Stimulated activated CD8-positive, alpha-beta memory T cell treated with anti-CD3 and anti-CD28 coated beads, Interleukin-12 subunit alpha, Interleukin-12 subunit beta, amount 100 ng/mL, for 24 hours (primary cell): ENCODE data around the gene FBN2.
"Not testable (repeated sequence)": the region's sequence is repeated elsewhere in the genome, so short reads cannot be mapped to it uniquely, and the experiment has no call there.

Experiments
- DNase-seq: peaks from one replicate; pipeline ENCODE4 v3.0.0-alpha.2; 2020; ENCODE audit errors: extremely low read depth

The FBN2 gene

GRCh38 chr5:128358826-128359225, 179.2 kb downstream of the FBN2 start:
- no peak for DNase-seq

DNA sequence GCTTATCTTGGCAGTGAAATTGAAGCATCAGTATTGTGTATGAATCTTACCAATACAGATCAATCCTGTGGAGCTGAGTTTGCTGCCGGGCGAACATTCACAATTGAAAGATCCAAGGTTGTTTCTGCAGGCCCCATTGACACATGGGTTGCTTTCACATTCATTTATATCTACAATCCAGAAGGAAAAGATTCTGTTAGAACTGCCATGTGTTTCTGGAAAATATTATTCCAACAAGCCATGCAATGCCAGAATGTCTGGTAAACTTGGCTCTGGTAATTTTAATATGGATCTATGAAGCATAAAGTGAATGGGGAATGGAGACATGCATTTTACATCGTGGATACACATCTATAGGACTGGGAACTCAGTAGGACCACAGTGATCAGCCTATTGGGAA, 180.8 kb downstream of the FBN2 start:
- DNase-seq, result no peak

GRCh38 chr5:128355961-128356360, 182.1 kb downstream of the FBN2 start:
- no peak for DNase-seq

GRCh38 chr5:128353441-128354107, 184.5 kb downstream of the FBN2 start:
- DNase-seq, result no peak

DNA sequence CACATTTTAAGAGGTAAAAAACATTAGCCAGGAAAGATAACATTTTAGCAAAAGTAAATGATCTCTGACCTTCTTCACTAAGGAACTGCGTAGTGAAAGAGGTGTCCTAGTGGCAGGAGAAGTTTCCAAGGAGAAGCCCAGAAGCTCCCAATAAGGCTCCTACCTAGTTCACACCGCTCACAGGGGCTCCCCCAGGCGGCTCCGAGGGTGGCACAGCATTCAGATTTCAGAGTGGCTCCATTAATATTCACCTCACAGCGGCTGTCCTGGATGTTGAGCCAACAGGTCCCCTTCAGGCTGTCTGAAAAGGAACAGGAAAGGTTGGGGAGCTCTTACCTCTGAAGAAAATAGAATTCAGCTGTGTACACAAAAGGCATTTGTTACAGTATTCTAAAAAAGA, 187.3 kb downstream of the FBN2 start:
- DNase-seq, result no peak

GRCh38 chr5:128349044-128349858, 188.8 kb downstream of the FBN2 start:
- DNase-seq, result no peak

DNA sequence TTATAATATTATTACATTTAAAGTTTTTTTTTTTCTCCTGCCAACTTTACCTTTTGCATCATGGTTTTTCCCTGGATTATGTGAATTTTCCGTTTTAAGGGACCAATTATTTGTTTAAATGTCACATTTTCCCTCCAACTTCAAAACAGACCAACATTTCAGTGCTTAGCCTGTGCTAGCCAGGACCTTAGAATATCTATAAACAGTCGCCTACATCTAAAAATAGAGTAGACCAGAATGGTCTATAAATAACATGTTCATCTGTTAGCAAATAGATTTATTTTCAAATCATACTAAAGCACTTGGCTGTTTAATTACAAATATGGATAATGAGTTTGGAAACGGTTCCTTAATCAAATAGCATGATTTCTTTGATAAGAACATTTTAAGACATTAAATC, 192.0 kb downstream of the FBN2 start:
- DNase-seq, result no peak

GRCh38 chr5:128345247-128345646, 192.8 kb downstream of the FBN2 start:
- DNase-seq, result no peak

- no peak for DNase-seq
These were observed 194.9 kb downstream of the FBN2 start for GRCh38 chr5:128343168-128343567.

- DNase-seq, result no peak
These were observed 197.0 kb downstream of the FBN2 start for GRCh38 chr5:128341056-128341455.

DNA sequence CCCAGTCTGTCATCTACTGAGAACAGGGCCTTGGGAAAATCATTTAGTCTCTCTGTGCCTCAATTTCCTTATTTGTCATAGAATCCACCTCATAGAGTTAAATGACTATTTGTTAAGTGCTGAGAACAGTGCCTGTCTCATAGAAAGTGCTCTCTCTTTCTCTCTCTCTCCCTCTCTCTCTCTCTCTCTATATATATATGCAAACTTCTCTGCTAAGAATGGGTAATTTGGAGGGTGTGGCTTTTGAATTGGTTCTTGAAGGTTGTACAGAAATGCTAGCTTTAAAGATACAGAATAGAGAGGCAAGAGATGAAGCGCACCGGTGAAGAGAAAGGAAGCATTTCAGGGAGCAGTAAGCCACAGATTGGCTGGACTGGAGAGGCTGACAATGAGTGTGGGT, 197.4 kb downstream of the FBN2 start:
- DNase-seq, result no peak

DNA sequence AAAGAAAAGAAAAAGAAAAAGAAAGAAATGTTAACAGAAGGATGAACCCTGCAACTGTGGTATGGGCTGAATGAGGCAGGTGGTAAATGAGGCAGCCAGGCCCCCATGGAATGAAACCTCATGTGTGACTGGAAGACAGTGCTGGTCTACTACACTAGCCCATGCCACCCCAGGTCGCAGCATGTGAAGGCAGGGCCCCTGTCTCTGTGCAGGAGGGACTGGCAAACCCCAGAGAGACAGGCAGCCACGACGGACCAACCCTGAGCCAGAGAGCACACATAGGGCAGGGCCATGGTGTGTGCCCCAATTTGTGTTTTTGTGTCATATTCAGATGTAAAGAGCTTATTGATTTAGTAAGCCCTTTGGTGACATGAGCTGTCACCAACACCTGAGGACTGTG, 198.5 kb downstream of the FBN2 start:
- no peak for DNase-seq

DNA sequence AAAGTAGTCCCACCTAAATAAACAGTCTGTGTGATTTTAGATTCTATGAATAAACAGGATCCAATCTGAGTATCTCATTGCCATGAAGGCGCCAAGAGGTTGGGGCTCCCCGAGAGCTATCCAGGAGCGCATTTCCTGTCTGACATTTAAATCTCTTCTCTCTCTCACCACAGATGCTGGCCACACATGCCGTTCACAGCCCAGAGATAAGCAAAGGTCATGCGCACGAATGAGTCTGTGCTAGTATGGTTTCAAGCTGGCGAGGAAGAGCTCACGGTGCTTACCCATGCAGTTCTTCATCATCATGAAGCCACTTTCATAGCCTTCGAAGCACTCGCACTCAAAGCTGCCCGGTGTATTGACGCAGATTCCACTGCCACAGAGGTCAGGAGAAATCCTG, 199.4 kb downstream of the FBN2 start:
- DNase-seq, result no peak

DNA sequence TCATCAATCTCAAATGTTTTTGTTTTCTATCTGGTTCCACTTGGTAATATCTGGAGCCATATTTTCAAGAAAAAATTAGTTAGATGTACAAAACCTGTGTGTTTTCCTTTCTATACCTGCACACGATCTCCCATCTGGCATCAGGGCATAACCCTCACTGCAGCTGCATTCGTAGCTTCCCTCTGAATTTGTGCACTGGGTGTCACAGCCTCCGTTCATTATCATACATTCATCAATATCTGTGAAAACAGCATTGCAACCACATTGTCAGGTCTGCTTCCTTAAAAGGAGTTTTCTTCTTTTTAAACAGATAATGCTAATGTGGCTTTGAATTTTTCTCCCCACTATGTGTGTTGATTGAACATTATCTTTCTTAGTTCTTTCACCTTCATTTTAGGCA, 202.7 kb downstream of the FBN2 start:
- DNase-seq, result no peak

GRCh38 chr5:128334010-128334716, 203.9 kb downstream of the FBN2 start:
- no peak for DNase-seq

DNA sequence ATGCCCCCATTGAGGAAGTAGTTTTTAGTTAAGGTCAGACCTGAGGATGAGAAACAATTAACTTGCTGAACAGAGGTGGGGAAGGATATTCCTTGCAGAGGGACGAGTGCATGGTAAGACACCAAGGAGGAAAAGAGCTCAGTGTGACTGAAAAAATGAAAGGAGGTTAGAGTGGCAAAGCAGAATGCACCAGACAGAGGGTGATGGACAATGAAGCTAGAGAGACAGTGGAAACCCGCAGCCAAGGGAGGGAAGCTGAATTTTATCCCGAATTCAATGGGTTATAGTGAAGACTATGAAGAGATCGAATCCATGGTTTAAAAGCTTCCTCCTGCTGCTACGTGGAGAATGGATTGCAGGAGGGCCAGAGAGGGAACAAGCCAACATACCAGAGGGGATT, 206.8 kb downstream of the FBN2 start:
- no peak for DNase-seq

DNA sequence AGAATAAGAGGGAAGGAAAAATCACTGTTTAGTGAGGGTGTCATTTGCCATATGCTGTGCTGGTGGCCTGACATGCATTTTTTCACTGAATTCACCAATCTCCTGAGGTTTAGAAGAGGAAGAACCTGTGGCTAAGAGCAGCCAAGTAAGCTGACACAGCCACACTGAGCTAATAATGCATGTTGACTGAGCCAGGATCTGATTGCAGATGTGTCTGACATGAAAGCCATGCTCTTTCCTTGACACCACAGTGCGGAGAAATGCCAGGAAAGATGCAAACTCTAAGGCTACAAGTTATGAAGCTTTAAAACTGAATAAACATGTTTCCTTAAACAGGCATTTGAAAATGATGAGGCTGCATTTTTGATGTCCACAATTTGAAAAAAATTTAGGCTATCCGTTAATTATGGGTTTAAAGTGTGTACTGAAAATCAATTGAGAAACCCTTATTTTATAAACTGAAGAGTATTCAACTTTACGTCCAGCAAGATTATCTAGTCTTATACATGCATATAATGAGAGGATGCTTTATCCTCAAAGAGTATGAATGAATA, 208.6 kb downstream of the FBN2 start:
- DNase-seq, result no peak

- no peak for DNase-seq
These were observed 209.6 kb downstream of the FBN2 start for GRCh38 chr5:128328446-128328845.

DNA sequence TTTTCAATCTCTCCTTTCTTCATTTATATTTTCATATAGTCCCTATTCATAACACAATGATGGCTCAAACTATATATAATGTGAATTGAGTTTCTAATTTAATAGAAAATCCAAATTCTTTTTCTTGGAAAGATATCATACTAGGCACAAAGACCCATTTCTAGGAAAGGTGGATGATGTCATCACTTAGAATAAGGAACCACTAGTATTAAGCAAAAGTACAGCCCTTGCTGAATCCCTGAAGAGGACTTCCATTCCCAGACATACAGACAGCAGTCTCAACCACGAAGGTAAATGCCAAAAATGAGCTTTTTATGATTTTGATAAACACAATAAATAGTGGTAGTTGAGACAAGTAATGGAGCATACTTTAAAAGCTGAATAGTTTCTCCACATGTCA, 210.0 kb downstream of the FBN2 start:
- no peak for DNase-seq

DNA sequence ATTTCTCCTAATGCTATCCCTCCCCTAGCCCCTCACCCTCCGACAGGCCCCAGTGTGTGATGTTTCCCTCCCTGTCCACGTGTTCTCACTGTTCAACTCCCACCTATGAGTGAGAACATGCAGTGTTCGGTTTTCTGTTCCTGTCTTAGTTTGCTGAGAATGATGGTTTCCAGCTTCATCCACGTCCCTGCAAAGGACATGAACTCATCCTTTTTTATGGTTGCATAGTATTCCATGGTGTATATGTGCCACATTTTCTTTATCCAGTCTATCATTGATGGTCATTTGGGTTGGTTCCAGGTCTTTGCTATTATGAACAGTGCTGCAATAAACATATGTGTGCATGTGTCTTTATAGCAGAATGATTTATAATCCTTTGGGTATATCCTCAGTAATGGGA, 216.6 kb downstream of the FBN2 start:
- DNase-seq, result not testable (repeated sequence)

GRCh38 chr5:128318691-128319090, 219.4 kb downstream of the FBN2 start:
- DNase-seq, result no peak

DNA sequence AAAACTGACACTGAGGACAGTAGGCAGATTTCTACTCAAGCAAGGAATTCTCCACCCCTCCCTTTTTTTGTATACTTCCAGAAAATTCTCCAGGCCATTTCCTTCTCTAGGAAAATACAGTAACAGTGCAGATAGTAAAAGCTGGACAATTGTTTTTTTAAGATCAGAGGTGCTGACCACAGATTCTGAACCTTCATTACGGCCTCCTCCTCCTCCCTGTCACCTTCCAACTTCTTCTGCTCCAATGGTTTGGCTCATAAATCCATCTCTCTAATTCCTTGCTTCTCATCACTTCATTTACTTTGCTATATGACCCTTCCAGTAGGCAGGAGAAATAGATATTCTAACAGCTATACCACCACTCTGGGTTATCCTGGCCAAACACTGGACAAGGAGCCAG, 220.6 kb downstream of the FBN2 start:
- no peak for DNase-seq

DNA sequence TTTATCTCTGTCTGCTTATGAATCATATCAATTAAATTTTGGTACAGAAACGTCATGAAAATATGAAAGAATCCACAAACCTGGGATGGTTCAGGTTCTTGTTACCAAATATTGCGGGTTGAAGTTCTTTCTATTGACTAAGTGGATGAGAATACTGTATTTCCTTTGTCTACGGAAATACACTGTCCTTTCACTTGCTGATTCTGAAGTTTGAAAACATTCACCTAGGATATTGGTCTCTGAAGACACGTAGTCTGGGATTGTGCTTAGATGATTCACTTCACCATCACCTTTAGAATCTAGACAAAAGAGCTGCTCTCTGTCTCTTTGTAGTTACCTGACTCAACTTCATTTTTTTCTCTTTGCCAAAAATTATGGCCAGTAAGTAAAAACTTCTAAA, 222.4 kb downstream of the FBN2 start:
- no peak for DNase-seq
